HG02870 (cell line): Measurements from ENCODE around the gene CHERP.
"Not testable (repeated sequence)": the region's sequence is repeated elsewhere in the genome, so short reads cannot be mapped to it uniquely, and the experiment has no call there.

Source experiments
- ATAC-seq: cut with Tn5 transposase; IDR thresholded peaks from one replicate; pipeline ENCODE4 v1.9.1; 2021; ENCODE audit warnings: mild to moderate bottlenecking, moderate library complexity; ENCODE audit not compliant: unreplicated experiment

CHERP gene

GRCh38 chr19:16520986-16521624 lies 21.1 kb downstream of the CHERP start:
- no peak for ATAC-seq

- no peak for ATAC-seq
Measured at GRCh38 chr19:16520074-16520973, 21.9 kb downstream of the CHERP start.

GRCh38 chr19:16519230-16519687 lies 23.0 kb downstream of the CHERP start:
- ATAC-seq = no peak

DNA sequence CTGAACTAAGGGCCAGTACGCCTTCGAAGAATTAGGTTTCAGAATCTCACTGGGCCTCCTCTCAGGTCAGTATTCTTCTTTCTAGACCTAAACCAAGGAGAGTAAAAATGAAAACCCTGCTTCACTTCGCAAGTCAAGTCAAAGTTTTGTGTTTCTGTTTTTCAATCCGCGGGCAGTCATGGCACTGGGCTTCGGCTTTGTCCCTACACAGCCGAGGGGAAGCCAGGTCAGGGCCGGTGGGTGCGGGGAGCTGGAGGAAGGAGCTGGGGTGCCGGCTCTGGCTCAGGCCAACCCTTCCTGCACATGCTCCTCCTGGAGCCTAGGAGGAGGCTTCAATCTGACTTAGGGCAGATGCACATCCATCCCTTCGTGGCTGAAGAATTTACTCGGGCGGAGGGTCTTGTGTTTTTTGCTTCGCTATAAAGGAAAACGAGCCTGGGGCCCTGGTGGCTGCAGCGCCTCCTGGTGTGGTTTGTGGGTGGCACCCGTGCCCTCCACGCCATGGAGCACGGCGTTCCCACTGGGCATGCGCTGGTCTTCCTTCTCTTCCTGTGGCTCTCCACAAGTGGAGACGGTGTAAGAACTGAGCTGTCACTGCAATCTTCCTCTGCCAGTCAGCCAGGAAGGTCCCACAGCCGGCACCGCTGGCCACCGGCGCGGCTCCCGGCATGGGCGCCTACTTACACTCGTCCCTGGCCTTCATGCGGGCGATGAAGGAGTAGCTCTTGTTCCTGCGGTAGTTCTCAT lies 23.6 kb downstream of the CHERP start:
- no peak for ATAC-seq

DNA sequence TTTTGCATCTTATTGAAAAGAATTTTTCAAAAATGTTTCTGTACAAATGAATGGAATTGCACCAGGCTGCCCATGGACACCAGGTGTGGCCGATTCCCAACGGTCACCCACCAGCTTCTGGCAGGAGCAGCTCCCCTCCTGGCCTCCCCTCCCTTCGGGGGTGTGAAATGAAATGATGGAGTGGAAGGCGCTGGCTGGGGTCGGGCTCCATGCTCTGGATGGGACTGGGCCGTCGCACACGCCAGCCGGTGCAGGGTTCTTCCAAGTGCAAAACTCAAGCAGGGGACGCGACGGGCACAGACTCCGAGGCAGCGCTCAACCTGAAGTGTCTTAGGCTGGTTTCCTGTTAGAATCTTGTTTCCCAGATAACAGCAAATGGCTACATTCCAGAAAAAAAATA lies 24.2 kb downstream of the CHERP start:
- no peak for ATAC-seq

- no peak for ATAC-seq
Measured at GRCh38 chr19:16516923-16517610, 25.2 kb downstream of the CHERP start.

DNA sequence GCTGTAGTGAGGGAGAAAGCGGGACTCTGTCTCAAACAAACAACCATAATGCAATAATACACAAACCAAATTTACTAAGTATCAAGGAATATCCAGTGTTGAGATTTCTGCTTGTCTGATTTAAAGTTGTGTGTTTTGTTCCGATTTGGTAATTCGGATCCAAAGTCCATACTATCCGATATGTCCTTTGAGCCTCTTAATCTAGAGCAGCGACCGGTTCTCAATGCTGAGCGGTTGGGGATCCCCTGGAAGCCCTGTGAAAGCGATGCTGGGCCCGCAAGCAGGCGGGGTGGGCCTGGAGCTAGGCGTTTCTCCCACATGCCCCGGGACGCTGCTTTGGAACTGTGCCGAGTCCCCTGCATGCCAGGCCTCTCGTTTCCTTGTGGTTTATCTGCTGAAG lies 25.9 kb downstream of the CHERP start:
- ATAC-seq = no peak

DNA sequence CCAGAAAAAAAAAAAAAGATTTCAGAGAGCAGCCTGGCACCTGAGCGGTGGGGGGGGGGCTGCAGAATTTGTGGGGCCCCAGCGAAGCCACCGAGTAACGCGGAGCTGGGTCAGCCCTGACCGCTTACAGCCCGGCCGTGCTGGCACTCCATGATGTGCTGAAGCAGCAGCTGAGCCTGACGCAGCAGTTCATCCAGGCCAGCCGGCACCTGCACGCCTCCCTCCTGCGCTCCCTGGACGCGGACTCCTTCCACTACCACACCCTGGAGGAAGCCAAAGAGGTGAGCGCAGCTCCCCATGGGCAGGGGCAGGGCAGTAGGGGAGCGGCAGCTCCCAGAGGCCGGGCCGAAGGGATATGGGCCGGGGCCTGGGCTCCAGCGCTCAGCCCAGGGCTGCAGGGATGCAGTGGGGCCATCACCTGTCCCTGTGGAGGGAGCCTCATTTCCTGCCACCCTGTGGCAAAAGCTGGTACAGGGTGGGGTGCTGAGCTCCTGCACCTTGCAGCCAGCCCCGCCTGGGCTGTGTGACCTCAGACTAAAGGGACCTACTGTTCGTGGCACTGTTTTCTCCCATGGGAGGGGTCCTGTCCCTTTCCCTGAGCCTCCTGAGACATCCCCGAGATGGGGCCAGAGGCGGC lies 27.7 kb downstream of the CHERP start:
- no peak for ATAC-seq

GRCh38 chr19:16512611-16513010 lies 29.6 kb downstream of the CHERP start:
- ATAC-seq = not testable (repeated sequence)

DNA sequence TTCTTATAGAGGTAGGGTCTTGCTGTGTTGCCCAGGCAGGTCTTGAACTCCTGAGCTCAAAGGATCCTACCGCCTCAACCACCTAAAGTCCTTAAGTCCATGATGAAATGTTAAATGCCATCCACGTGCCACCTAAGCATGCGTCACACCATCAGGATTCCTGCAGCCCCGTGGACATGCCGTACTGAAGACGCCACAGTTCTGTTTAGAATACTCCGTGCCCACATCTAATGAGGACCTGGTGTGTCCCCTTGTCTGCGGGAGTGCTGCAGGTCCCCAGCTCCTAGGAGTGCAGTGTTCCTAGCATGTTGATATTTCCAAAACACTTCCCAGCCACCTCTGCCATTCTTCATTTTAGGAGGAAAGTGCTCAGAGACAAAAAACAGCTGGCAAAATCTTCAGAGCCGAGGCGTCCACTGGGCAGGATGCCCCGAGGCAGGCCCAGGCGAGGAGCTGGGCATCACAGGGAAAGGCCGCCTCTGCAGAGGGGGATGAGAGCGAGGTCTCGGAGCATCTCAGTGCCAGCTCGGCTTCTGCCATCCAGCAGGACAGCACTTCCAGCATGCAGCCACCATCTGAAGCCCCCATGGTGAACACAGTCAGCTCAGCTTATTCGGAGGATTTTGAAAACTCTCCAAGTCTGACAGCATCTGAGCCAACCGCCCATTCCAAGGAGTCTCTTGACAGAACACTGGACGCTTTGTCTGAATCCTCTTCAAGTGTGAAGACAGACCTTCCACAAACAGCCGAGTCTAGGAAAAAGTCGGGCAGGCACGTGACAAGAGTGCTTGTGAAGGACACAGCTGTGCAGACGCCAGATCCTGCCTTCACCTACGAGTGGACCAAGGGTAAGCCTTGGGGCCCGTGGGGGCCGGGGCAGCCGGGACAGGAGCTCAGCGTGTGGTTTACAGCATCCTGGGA lies 32.8 kb downstream of the CHERP start:
- ATAC-seq = no peak

GRCh38 chr19:16508546-16508945 lies 33.7 kb downstream of the CHERP start:
- no peak for ATAC-seq

- ATAC-seq = no peak
Measured at GRCh38 chr19:16506961-16507360, 35.3 kb downstream of the CHERP start.

DNA sequence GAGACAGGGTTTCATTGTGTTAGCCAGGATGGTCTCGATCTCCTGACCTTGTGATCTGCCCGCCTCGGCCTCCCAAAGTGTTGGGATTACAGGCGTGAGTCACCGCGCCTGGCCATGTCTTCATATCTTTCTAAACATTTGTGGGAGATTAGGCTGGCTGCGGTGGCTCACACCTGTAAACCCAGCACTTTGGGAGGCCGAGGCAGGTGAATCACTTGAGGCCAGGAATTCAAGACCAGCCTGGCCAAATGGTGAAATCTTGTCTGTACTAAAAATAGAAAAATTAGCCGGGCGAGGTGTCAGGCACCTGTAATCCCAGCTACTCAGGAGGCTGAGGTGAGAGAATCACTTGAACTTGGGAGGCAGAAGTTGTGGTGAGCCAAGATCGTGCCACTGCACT lies 36.1 kb downstream of the CHERP start:
- not testable (repeated sequence) for ATAC-seq

DNA sequence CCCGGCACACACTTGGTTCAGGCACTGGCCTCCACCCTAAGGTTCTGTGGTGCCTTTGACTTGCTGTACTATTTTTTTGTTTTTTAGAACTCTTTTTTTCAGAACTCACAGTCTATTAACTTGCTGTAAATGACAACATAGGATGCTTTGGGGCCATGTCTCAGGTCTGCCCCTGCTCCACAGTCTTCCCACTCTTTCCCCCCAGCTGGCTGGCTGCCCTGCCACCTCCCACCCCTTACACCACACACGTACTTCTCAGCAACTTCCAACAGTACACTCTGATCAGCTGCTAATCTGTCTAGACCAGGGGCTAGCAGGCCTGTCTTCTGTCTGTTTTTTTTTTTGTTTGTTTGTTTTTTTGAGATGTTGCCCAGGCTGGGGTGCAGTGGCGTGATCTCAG lies 38.0 kb downstream of the CHERP start:
- ATAC-seq = no peak

DNA sequence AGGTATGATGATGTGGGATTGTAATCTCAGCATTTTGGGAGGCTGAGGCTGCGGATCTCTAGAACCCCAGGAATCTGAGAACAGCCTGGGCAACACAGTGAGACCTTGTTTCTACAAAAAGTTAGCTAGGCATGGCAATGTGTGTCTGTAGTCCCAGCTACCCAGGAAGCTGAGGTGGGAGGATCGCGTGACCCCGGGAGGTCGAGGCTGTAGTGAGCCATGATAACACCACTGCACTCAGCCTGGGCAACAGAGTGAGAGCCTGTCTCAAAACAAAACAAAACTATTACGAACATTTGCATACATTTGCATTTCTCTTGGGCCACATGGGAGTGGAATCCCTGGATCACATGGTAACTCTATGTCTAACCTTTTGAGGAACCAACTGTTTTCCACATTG lies 44.4 kb downstream of the CHERP start:
- ATAC-seq = no peak

DNA sequence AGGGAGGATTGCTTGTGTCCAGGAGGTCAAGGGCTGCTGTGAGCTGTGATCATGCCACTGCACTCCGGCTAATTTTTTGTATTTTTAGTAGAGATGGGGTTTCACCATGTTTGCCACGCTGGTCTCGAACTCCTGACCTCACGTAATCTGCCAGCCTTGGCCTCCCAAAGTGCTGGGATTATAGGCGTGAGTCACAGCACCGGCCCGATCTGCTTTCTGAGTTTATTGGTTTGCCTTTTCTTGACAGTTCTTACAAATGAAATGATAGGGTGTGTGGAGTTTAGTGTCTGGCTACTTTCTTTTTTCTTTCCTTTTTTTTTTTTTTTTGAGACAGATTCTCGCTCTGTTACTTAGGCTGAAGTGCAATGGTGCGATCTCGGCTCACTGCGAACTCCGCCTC lies 45.2 kb downstream of the CHERP start:
- no peak for ATAC-seq

- ATAC-seq = no peak
Measured at GRCh38 chr19:16496613-16496983, 45.6 kb downstream of the CHERP start.

DNA sequence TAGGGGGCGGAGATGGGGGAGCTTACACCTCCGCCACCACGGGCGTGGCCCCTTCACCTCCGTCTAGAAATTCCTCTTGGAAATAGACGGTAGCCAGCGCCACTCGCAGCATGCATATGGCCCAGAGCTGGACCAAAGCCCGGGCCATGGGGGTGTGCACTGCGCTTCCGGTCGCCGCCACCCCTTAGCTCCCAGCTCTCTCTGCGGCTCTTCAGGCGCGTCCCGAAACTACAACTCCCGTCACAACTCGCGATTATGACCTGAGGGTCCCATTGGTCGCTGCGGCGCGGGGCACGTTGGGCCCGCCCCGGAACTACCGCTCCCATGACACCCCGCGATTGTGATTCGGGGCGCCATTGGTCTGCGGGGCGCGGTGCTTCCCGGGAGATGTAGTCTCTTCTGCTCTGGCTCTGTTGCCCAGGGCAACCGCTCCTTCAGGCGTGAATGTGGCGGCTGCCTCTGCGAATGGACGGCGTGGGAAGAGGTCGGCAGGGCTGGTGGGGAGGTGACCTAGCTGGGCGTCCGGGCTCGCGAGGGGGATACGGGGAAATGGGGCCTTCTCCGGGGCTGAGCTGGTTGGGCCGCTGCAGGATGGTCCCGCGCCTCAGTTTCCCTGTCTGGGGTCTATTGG lies 46.1 kb downstream of the CHERP start, which contains the start of the genes C19orf44 and CALR3:
C19orf44 (plus strand) TSS at position 413 of the 631 bp plus-strand sequence. CDS start 4,399 bp downstream, outside the sequence.
CALR3 (minus strand) TSS at position 186 of the 631 bp plus-strand sequence; CDS start at position 148, 38 bp downstream.
- ATAC-seq = peak; percentile 97

DNA sequence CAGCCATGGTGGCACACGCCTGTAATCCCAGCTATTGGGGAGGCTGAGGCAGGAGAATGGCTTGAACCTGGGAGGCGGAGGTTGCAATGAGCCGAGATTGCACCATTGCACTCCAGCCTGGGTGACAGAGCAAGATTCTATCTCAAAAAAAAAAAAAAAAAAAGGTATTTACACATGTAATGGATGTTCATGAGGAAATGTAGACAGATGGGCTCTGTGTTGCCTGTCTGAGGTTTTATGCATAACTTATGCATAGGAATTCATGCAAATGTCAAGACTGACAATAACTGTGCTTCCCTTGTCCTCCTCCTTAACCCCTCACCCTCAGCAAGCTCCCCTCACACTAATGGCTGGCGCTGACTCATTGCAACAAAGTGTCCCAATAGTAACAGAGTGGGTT lies 55.8 kb downstream of the CHERP start:
- ATAC-seq = not testable (repeated sequence)
